ENCODE data around the gene SH3TC2.

The SH3TC2 gene

DNA sequence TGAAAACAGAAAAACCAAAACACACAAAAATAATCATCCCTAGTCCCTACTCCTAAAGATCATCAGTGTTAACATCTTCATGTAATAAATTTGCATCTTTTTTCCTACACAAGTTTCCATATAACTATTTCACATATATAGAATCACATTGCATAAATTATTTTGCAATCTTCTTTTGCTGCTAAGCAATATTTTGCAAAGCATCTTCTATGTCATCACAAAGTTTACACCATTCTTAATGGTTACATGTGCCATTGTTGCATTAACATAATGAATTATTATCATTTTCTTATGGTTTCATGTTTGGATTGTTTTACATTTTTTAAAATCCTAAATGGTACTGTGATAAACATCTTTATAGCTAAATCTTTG, 17.8 kb downstream of the SH3TC2 start:
- Histone ChIP-seq H4K20me1 (ENCODE audit: insufficient read depth) (no peaks in the 10 kb centered on the region), H3K79me2 (ENCODE audit: insufficient read depth, low read depth) (no peaks in the 10 kb centered on the region), H3K36me3 (ENCODE audit: insufficient read depth) (no peaks in the 10 kb centered on the region), H3K27me3 (ENCODE audit: insufficient read depth, low read depth) (no peaks in the 10 kb centered on the region), H3K9ac (no peak overlapping the region), H3K4me2 (no peak overlapping the region), H3K27ac (no peak overlapping the region), H3K4me3 (IDR thresholded peaks at IDR 0.05; ENCODE audit: insufficient read depth, low read depth, low read length) (no peak overlapping the region), H3K4me1 (ENCODE audit: low read depth, poor library complexity, severe bottlenecking) (no peaks in the 10 kb centered on the region), H2AFZ (ENCODE audit: low read depth) (no peak overlapping the region)
- TF ChIP-seq, protein P1, sequence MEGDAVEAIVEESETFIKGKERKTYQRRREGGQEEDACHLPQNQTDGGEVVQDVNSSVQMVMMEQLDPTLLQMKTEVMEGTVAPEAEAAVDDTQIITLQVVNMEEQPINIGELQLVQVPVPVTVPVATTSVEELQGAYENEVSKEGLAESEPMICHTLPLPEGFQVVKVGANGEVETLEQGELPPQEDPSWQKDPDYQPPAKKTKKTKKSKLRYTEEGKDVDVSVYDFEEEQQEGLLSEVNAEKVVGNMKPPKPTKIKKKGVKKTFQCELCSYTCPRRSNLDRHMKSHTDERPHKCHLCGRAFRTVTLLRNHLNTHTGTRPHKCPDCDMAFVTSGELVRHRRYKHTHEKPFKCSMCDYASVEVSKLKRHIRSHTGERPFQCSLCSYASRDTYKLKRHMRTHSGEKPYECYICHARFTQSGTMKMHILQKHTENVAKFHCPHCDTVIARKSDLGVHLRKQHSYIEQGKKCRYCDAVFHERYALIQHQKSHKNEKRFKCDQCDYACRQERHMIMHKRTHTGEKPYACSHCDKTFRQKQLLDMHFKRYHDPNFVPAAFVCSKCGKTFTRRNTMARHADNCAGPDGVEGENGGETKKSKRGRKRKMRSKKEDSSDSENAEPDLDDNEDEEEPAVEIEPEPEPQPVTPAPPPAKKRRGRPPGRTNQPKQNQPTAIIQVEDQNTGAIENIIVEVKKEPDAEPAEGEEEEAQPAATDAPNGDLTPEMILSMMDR (conservative IDR thresholded peaks at IDR 0.05; ENCODE audit: low read depth, low read length): no peak

DNA sequence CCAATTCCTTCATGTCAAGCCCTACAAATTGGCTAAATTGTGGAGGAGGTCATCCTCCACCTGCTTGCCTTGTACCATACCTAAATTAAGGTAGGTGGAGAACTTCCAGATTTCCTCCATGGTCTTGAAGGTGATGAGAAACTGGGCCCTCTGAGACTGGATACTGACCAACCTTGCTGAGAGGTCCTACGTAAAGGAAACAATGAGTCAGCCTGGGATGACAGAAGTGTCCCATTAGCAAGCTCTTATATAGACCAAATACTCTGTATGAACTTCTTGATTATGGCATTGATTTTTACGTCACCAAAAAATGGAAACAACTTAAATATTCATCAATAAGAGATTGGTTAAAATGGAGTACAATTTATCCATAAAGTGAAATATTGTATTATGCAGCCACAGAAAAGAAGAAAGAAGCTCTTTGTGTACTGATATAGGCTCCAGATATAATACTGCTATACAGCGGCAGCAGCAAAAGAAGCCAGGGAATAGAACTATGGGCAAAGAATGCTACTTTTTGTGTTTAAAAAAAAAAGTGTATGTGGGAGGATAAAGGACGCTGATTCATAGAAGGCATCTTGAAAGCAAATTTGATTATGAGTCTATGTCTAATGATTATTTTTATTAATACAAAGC, 18.3 kb downstream of the SH3TC2 start:
- H3K27me3 ChIP-seq (ENCODE audit: insufficient read depth, low read depth): no peaks in the 10 kb centered on the region
- H3K4me1 ChIP-seq (ENCODE audit: low read depth, poor library complexity, severe bottlenecking): no peaks in the 10 kb centered on the region
- no peak overlapping the region for H3K27ac ChIP-seq
- H3K4me2 ChIP-seq: no peak overlapping the region
- no peak overlapping the region for H2AFZ ChIP-seq (ENCODE audit: low read depth)
- no peak overlapping the region for H3K4me3 ChIP-seq (IDR thresholded peaks at IDR 0.05; ENCODE audit: insufficient read depth, low read depth, low read length)
- H3K79me2 ChIP-seq (ENCODE audit: insufficient read depth, low read depth): no peaks in the 10 kb centered on the region
- H3K9ac ChIP-seq: no peak overlapping the region
- no peaks in the 10 kb centered on the region for H3K36me3 ChIP-seq (ENCODE audit: insufficient read depth)
- TF ChIP-seq, protein P1 (conservative IDR thresholded peaks at IDR 0.05; ENCODE audit: low read depth, low read length): no peak
- H4K20me1 ChIP-seq (ENCODE audit: insufficient read depth): no peaks in the 10 kb centered on the region

DNA sequence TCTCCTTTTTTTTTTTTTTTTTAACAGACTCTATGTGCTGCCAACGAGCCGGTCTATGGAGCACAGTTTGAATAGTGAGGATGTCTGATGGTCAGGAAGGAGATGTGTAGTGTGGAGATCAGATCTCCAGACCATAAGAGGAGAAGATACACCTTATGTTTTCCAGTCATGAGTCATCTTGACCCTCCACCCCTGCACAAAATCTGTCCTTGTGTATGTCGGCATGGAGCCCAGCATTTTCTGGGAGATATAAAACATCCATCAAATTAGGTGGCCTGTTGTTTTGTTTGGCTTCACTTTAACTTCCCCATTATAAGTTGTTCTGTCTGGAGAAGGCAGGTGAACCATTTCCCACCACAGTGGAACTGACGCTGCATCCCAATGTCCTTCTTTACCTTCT, 19.2 kb downstream of the SH3TC2 start:
- Histone ChIP-seq H2AFZ (ENCODE audit: low read depth) (no peak overlapping the region), H3K4me2 (no peak overlapping the region), H3K79me2 (ENCODE audit: insufficient read depth, low read depth) (no peaks in the 10 kb centered on the region), H3K27me3 (ENCODE audit: insufficient read depth, low read depth) (no peaks in the 10 kb centered on the region), H3K36me3 (ENCODE audit: insufficient read depth) (no peaks in the 10 kb centered on the region), H3K4me3 (IDR thresholded peaks at IDR 0.05; ENCODE audit: insufficient read depth, low read depth, low read length) (no peak overlapping the region), H3K9ac (no peak overlapping the region), H3K4me1 (ENCODE audit: low read depth, poor library complexity, severe bottlenecking) (peaks cover 3% of the 10 kb centered on the region), H3K27ac (no peak overlapping the region), H4K20me1 (ENCODE audit: insufficient read depth) (no peaks in the 10 kb centered on the region)
- TF ChIP-seq, protein P1 (conservative IDR thresholded peaks at IDR 0.05; ENCODE audit: low read depth, low read length): no peak

DNA sequence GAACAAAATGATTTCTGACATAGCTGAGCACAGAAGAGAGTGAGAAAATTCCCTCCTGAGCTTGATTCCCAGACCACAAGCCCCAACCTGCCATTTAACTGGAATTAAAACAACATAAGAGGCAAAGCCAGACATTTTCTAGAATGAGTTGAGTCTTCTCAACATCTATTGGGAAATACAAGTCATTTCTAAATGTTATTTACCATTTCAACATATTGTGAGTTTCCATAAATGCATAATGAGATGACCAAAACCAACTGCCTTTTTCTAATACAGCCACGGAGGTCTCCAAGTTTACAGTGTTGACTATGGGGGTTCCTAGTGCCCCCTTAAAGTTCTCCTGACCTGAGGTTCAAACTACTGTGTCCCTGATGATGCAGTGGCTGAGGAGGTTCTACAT, 20.0 kb downstream of the SH3TC2 start:
- TF ChIP-seq, protein P1 (conservative IDR thresholded peaks at IDR 0.05; ENCODE audit: low read depth, low read length): no peak
- Histone ChIP-seq H3K27ac (no peak overlapping the region), H3K27me3 (ENCODE audit: insufficient read depth, low read depth) (no peaks in the 10 kb centered on the region), H3K9ac (no peak overlapping the region), H3K36me3 (ENCODE audit: insufficient read depth) (no peaks in the 10 kb centered on the region), H3K4me3 (IDR thresholded peaks at IDR 0.05; ENCODE audit: insufficient read depth, low read depth, low read length) (no peak overlapping the region), H2AFZ (ENCODE audit: low read depth) (no peak overlapping the region), H3K4me1 (ENCODE audit: low read depth, poor library complexity, severe bottlenecking) (peaks cover 11% of the 10 kb centered on the region), H3K79me2 (ENCODE audit: insufficient read depth, low read depth) (no peaks in the 10 kb centered on the region), H3K4me2 (no peak overlapping the region), H4K20me1 (ENCODE audit: insufficient read depth) (no peaks in the 10 kb centered on the region)

All from KMS-11 (cell line).